CD4-positive, alpha-beta T cell treated with Interleukin-15 for 4 hours (primary cell): ENCODE data around the gene TAS2R50.

ENCODE experiments used
- DNase-seq: peaks from one replicate; pipeline ENCODE4 v3.0.0-alpha.2; 2020; ENCODE audit warnings: low spot score

TAS2R50 gene

GRCh38 chr12:10952645-10953044, 34.1 kb downstream of the TAS2R50 start:
- DNase-seq = no peak

- DNase-seq = no peak
These were observed 43.5 kb downstream of the TAS2R50 start for GRCh38 chr12:10943167-10943566.

GRCh38 chr12:10941916-10942607, 44.6 kb downstream of the TAS2R50 start:
- no peak for DNase-seq

GRCh38 chr12:10941369-10941768, 45.3 kb downstream of the TAS2R50 start:
- no peak for DNase-seq

- no peak for DNase-seq
These were observed 46.3 kb downstream of the TAS2R50 start for GRCh38 chr12:10940389-10940788.

GRCh38 chr12:10939163-10939562, 47.5 kb downstream of the TAS2R50 start, which contains the start of gene TAS2R14:
Gene TAS2R14 (minus strand): TSS chr12:10939263. CDS start chr12:10939207, 56 bp downstream.
- no peak for DNase-seq

GRCh38 chr12:10936506-10936905, 50.2 kb downstream of the TAS2R50 start:
- no peak for DNase-seq
